ENCODE data around the gene WNT2B.
"Not testable (repeated sequence)": the region's sequence is repeated elsewhere in the genome, so short reads cannot be mapped to it uniquely, and the experiment has no call there.

The WNT2B gene

DNA sequence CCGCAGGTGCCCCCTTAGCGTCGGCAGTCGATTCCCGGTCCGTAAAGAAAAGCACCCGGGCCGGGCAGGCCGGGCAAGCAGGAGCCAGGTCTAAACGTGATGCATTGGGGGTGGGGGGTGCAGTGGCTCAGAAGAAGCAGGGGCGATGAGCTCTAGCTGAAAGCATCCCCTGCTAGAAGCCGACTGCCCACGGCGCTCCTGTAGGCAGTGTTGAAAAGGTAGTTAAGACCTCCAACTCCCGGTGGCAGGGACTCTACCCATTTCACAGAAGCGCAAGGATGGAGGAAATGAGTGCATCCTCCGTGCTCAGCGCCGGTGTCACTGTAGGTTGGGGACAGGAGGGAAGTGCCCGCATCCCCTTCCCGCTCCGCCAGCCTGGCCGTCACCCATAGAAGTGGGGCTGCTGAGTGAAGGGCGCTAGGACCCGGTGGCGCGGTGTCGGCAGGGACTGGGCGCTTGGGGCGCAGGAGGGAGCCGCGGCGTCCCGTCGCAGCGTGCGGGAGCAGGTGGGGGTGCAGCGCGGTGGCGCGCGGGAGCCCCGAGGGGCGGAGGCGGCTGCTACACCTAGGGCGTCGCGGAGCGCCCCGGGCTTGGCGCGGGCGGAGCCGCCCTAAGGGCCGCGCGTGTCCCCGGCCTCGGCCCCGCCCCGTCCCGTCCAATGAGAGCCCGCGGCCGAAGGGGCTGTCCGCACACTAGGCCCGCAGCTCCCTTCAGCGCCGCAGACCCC lies at the start of gene WNT2B:
WNT2B (plus strand) TSS at position 688 of the 727 bp plus-strand sequence. CDS start 298 bp downstream, outside the sequence.
- Mint-ChIP-seq H3K27ac (ENCODE audit: low read depth) (no peak within 1 kb of the TSS), H3K27me3 (peaks cover 28% of the 10 kb centered on the region), H3K4me3 (peak within 1 kb of the TSS; percentile 84), H3K4me1 (peaks cover 7% of the 10 kb centered on the region), H3K36me3 (ENCODE audit: insufficient read depth) (peaks cover 2% of the 10 kb centered on the region), H3K9me3 (no peaks in the 10 kb centered on the region)
- ATAC-seq (replicated peaks; ENCODE audit: extremely low read depth, poor library complexity, severe bottlenecking) = peak; percentile 84
- DNase-seq (ENCODE audit: low spot score in 2 of 2) = peak; percentile 29 to 41

GRCh38 chr1:112460615-112461014 lies 48.1 kb upstream of the WNT2B start:
- H3K9me3 Mint-ChIP-seq = no peaks in the 10 kb centered on the region
- peaks cover 45% of the 10 kb centered on the region for H3K27me3 Mint-ChIP-seq
- ATAC-seq (replicated peaks; ENCODE audit: extremely low read depth, poor library complexity, severe bottlenecking) (no peak), DNase-seq (ENCODE audit: low spot score in 2 of 2) (no peak)
- H3K4me1 Mint-ChIP-seq = peaks cover 1% of the 10 kb centered on the region
- no peak overlapping the region for H3K4me3 Mint-ChIP-seq
- no peak overlapping the region for H3K27ac Mint-ChIP-seq (ENCODE audit: low read depth)
- H3K36me3 Mint-ChIP-seq (ENCODE audit: insufficient read depth) = no peaks in the 10 kb centered on the region

DNA sequence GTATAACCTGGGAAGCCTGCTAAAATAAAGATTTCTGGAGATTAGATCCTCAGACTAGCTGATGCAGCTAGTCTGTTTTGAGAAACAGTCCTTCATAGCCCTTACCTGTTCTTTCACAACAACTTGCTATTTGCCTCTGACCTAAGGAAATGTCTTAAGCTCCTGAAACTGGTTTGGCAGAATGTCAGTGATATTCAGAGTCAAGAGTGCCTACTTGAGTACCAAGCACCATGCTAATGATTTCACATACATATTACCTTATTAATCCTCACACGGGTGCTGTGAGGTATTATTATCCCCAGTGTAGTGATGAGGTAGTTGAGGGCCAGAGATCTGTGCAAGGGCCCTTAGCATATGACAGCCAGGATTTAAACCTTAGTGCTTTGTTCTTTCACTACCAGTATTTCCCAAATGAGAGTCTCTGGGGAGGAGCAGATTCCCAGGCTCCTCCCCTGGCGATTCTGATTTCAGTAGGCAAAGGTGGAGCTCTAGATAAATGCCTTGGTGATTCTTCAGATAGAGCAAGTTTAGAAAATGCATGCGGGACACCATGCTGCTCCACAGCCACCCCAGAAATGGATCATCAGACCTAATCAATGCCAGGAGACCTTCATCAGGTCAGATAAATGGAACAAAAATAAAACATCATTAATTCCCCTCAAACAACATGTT lies 47.4 kb upstream of the WNT2B start:
- Mint-ChIP-seq H3K27ac (ENCODE audit: low read depth) (no peak overlapping the region), H3K36me3 (ENCODE audit: insufficient read depth) (no peaks in the 10 kb centered on the region), H3K9me3 (no peaks in the 10 kb centered on the region), H3K27me3 (peaks cover 45% of the 10 kb centered on the region), H3K4me1 (peaks cover 8% of the 10 kb centered on the region), H3K4me3 (no peak overlapping the region)
- ATAC-seq (replicated peaks; ENCODE audit: extremely low read depth, poor library complexity, severe bottlenecking) = no peak
- DNase-seq (ENCODE audit: low spot score in 2 of 2) = no peak

DNA sequence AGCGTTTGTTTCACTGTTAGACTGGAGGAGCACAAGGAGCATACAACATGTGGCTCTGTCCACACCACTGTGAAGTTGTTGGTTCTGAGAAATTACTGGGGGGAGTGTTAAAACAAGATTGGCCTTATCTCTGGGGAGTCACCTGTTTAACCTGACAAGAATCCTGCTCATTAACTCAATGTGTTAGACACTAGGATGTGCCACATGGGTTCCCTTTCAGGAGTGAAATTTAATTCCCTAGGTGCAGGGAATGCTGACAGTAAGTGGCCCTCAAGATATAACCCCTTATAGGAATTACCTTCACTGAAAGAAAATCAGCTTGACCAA lies 45.8 kb upstream of the WNT2B start:
- DNase-seq (ENCODE audit: low spot score in 2 of 2) (no peak), ATAC-seq (replicated peaks; ENCODE audit: extremely low read depth, poor library complexity, severe bottlenecking) (no peak)
- Mint-ChIP-seq H3K4me1 (peaks cover 16% of the 10 kb centered on the region), H3K27ac (ENCODE audit: low read depth) (no peak overlapping the region), H3K27me3 (peaks cover 49% of the 10 kb centered on the region), H3K4me3 (no peak overlapping the region), H3K9me3 (no peaks in the 10 kb centered on the region), H3K36me3 (ENCODE audit: insufficient read depth) (no peaks in the 10 kb centered on the region)

DNA sequence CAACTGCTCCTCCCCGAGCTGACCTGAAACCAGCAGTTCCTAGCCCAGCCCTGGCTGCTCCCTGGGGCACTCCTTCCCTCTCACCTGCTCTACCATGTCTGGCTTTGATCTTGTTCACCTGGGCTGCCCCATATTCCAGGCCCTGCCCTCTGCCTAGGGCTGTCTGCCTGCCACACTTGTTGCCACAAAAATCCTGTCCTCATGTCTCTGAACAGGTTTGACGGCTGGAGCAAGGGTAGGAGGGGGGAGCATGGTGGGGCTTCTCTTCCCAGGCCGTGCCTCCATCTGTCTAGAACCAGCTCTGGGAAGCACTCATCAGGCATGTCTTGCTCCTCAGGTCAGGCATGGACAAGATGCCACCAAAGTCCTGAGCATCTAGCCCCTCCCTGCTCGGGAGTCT lies 44.3 kb upstream of the WNT2B start:
- Mint-ChIP-seq H3K27me3 (peaks cover 65% of the 10 kb centered on the region), H3K27ac (ENCODE audit: low read depth) (no peak overlapping the region), H3K4me3 (no peak overlapping the region), H3K9me3 (no peaks in the 10 kb centered on the region), H3K36me3 (ENCODE audit: insufficient read depth) (no peaks in the 10 kb centered on the region), H3K4me1 (peaks cover 16% of the 10 kb centered on the region)
- no peak for ATAC-seq (replicated peaks; ENCODE audit: extremely low read depth, poor library complexity, severe bottlenecking)
- DNase-seq (ENCODE audit: low spot score in 2 of 2) = no peak

DNA sequence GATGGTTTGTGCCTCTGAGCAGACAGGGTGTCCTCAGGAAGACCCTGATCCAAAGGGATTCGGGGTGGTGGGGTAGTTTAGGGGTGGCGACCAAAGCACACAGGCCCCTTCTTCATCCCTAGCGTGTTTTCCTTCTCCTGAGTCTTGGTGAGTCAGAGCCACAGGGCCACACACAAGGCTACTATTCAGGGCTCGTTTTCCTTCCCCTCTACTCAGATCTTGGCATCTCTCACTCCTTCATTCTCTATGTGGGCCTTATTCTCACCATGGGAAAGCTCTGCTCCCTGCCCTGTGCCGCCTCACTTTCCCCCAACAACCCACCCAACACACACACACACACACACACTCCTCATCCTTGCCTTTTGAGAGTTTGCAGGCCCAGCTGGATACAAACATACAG lies 43.6 kb upstream of the WNT2B start:
- no peaks in the 10 kb centered on the region for H3K36me3 Mint-ChIP-seq (ENCODE audit: insufficient read depth)
- H3K27ac Mint-ChIP-seq (ENCODE audit: low read depth) = no peak overlapping the region
- peaks cover 71% of the 10 kb centered on the region for H3K27me3 Mint-ChIP-seq
- no peak for DNase-seq (ENCODE audit: low spot score in 2 of 2)
- H3K9me3 Mint-ChIP-seq = no peaks in the 10 kb centered on the region
- H3K4me3 Mint-ChIP-seq = no peak overlapping the region
- peaks cover 16% of the 10 kb centered on the region for H3K4me1 Mint-ChIP-seq
- no peak for ATAC-seq (replicated peaks; ENCODE audit: extremely low read depth, poor library complexity, severe bottlenecking)

GRCh38 chr1:112466078-112466660 lies 42.6 kb upstream of the WNT2B start:
- Mint-ChIP-seq H3K4me3 (peak overlapping the region; percentile 69), H3K27ac (ENCODE audit: low read depth) (no peak overlapping the region), H3K4me1 (peaks cover 16% of the 10 kb centered on the region), H3K36me3 (ENCODE audit: insufficient read depth) (no peaks in the 10 kb centered on the region), H3K9me3 (no peaks in the 10 kb centered on the region), H3K27me3 (peaks cover 81% of the 10 kb centered on the region)
- DNase-seq (ENCODE audit: low spot score in 2 of 2) (peak; percentile 73 to 80), ATAC-seq (replicated peaks; ENCODE audit: extremely low read depth, poor library complexity, severe bottlenecking) (peak; percentile 88)

DNA sequence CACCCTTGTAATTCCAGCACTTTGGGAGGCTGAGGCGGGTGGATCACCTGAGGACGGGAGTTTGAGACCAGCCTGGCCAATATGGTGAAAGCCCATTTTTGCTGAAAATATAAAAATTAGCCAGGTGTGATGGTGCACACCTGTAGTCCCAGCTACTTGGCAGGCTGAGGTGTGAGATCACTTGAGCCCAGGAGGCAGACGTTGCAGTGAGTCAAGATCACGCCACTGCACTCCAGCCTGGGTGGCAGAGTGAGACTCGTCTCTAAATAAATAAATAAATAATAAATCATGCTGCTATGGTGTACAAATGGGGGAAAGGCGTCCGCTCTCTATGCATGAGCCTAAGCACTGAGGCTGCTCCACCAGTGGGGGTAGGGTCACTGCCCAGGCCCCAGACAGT lies 38.4 kb upstream of the WNT2B start:
- ATAC-seq (replicated peaks; ENCODE audit: extremely low read depth, poor library complexity, severe bottlenecking); DNase-seq (ENCODE audit: low spot score in 2 of 2); H3K36me3 Mint-ChIP-seq (ENCODE audit: insufficient read depth); H3K4me3 Mint-ChIP-seq; H3K9me3 Mint-ChIP-seq; H3K27ac Mint-ChIP-seq (ENCODE audit: low read depth): not testable (repeated sequence)
- Mint-ChIP-seq H3K4me1 (peaks cover 16% of the 10 kb centered on the region), H3K27me3 (peaks cover 90% of the 10 kb centered on the region)

DNA sequence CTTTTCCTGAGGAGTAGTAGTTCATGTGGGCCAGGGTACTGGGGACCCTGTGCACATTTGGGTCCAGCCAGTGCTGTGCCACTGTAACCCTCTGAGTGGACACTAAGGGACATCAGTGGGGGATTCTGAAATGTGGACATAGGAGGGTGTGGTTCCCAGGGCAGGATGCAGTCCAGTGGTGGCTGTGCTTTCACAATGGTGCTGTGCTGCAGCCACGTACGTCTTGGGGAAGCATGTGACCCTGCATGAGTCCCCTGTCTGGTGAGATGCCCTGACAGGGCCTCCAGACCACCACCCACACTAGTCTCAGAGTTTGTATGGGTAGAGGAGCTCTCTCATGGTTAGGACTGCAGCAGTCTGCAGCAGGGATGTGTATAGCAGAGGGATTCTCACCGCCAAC lies 37.8 kb upstream of the WNT2B start:
- Mint-ChIP-seq H3K36me3 (ENCODE audit: insufficient read depth) (no peaks in the 10 kb centered on the region), H3K9me3 (no peaks in the 10 kb centered on the region), H3K4me3 (no peak overlapping the region), H3K27me3 (peaks cover 92% of the 10 kb centered on the region), H3K27ac (ENCODE audit: low read depth) (no peak overlapping the region), H3K4me1 (peaks cover 11% of the 10 kb centered on the region)
- DNase-seq (ENCODE audit: low spot score in 2 of 2) (no peak), ATAC-seq (replicated peaks; ENCODE audit: extremely low read depth, poor library complexity, severe bottlenecking) (no peak)

- no peak for DNase-seq (ENCODE audit: low spot score in 2 of 2)
- Mint-ChIP-seq H3K4me3 (no peak overlapping the region), H3K9me3 (peaks cover 5% of the 10 kb centered on the region), H3K4me1 (no peaks in the 10 kb centered on the region), H3K36me3 (ENCODE audit: insufficient read depth) (no peaks in the 10 kb centered on the region), H3K27me3 (peaks cover 92% of the 10 kb centered on the region), H3K27ac (ENCODE audit: low read depth) (no peak overlapping the region)
- no peak for ATAC-seq (replicated peaks; ENCODE audit: extremely low read depth, poor library complexity, severe bottlenecking)
These were observed 36.6 kb upstream of the WNT2B start for GRCh38 chr1:112472142-112472541.

DNA sequence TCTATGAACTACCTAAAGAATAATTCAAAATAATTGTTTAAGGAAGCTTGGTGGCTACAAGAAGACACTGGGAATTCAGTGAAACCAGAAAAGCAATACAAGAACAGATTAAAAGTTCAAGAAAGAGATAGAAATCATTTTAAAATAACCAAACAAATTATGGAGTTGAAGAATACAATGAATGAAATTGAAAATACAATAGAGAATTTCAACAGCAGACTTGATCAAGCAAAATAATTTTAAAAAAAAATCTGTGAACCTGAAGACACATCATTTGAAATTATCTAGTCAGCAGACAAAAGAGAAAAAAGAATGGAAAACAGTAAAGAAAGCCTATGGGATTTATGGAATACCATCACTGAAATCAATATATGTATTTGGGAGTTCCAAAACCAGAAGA lies 31.2 kb upstream of the WNT2B start:
- Mint-ChIP-seq H3K4me1 (no peaks in the 10 kb centered on the region), H3K27ac (ENCODE audit: low read depth) (no peak overlapping the region), H3K4me3 (no peak overlapping the region), H3K9me3 (peaks cover 17% of the 10 kb centered on the region), H3K36me3 (ENCODE audit: insufficient read depth) (peaks cover 1% of the 10 kb centered on the region), H3K27me3 (peaks cover 69% of the 10 kb centered on the region)
- DNase-seq (ENCODE audit: low spot score in 2 of 2) (no peak), ATAC-seq (replicated peaks; ENCODE audit: extremely low read depth, poor library complexity, severe bottlenecking) (no peak)

GRCh38 chr1:112478314-112478713 lies 30.5 kb upstream of the WNT2B start:
- Mint-ChIP-seq H3K27me3 (peaks cover 67% of the 10 kb centered on the region), H3K36me3 (ENCODE audit: insufficient read depth) (peaks cover 1% of the 10 kb centered on the region), H3K4me3 (no peak overlapping the region), H3K9me3 (peaks cover 17% of the 10 kb centered on the region), H3K27ac (ENCODE audit: low read depth) (no peak overlapping the region), H3K4me1 (no peaks in the 10 kb centered on the region)
- ATAC-seq (replicated peaks; ENCODE audit: extremely low read depth, poor library complexity, severe bottlenecking) = no peak
- no peak for DNase-seq (ENCODE audit: low spot score in 2 of 2)

DNA sequence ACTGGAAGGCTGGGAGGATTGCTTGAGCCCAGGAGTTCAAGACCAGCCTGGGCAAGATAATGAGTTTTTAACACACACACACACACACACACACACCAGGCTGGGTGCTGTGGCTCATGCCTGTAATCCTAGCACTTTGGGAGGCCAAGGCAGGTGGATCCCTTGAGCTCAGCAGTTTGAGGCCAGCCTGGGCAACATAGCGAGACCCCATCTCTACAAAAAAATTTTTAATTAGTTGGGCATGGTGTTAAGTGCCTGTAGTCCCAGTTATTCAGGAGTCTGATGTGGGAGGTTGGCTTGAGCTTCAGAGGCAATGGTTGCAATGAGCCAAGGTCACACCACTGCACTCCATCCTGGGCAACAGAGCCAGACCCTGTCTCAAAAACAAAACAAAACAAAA lies 22.7 kb upstream of the WNT2B start:
- H3K36me3 Mint-ChIP-seq (ENCODE audit: insufficient read depth); DNase-seq (ENCODE audit: low spot score in 2 of 2); ATAC-seq (replicated peaks; ENCODE audit: extremely low read depth, poor library complexity, severe bottlenecking); H3K4me3 Mint-ChIP-seq; H3K27ac Mint-ChIP-seq (ENCODE audit: low read depth); H3K4me1 Mint-ChIP-seq; H3K9me3 Mint-ChIP-seq: not testable (repeated sequence)
- peaks cover 42% of the 10 kb centered on the region for H3K27me3 Mint-ChIP-seq
